Measurements from ENCODE around the gene PPP1R3D.

DNA sequence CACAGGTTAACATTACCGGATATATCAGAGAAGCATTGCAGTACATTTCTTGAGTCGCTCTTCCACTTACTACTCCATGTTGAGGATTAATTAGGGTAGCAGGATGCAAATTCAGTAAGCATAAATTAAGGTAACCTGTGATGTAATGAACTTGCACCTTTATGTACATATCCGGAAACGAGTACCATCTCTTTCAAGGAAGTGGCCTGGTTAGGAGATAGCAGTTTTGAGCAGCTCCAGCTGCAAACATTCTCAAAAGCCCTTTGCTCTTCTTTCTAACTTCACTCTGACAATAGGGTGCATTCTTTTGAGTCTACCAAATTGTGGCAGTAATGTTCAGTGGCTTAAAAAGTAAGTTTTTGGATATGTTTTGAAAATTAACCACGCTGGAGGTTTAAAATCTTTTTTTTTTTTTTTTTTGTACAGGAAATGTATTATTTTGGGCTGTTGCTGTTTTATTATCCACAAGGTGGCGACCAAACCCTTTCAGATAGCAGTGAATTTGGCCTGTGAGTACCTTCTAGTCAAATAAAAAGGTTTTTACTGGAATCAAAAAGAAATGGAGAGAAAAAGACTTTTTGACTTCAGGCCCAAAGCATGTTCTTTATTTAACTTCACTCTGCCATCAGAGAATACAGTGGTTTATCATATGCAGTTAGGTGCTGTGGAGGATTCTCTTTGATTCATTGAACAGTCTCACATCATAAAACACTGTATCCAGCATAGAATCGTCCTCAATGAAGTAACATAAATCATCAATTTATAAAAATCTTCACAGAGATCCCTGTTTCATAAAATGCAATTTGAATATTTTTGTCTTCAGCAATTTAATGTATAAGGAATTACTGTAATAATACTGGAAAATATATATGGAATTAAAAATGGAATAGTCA, 9.0 kb upstream of the PPP1R3D start:
- TF ChIP-seq CTCF (IDR thresholded peaks at IDR 0.05; ENCODE audit: insufficient read depth, low read depth, low read length) (peak; percentile 79), EZH2 (IDR thresholded peaks at IDR 0.05; ENCODE audit: insufficient read depth, low read length) (no peak)

Data from astrocyte (in vitro differentiated cells and primary cell).